ENCODE results near the gene CTNNBIP1. TPM values are rescaled to one million over a fixed set of nuclear protein-coding genes. Genes with fewer than 3 reads are reported as not detected.

The CTNNBIP1 gene
- total RNA-seq, 1 donor from 2014 or later = 27.6 TPM

Other genes starting within 250 kb of the CTNNBIP1 start
- gene CLSTN1, start 86.3 kb downstream of the CTNNBIP1 start, total RNA-seq = 121 TPM
- 42.4 TPM for gene LZIC, start 33.1 kb upstream of the CTNNBIP1 start, total RNA-seq
- gene NMNAT1, start 33.2 kb upstream of the CTNNBIP1 start, total RNA-seq = 10.7 TPM
- 15.2 TPM for gene RBP7, start 87.0 kb upstream of the CTNNBIP1 start, total RNA-seq
- 42.5 TPM for gene UBE4B, start 122.7 kb upstream of the CTNNBIP1 start, total RNA-seq

All from sciatic nerve (tissue), 1 donor.